ENCODE results near the gene RAET1G.
"Not testable (repeated sequence)": the region's sequence is repeated elsewhere in the genome, so short reads cannot be mapped to it uniquely, and the experiment has no call there.

Gene RAET1G

DNA sequence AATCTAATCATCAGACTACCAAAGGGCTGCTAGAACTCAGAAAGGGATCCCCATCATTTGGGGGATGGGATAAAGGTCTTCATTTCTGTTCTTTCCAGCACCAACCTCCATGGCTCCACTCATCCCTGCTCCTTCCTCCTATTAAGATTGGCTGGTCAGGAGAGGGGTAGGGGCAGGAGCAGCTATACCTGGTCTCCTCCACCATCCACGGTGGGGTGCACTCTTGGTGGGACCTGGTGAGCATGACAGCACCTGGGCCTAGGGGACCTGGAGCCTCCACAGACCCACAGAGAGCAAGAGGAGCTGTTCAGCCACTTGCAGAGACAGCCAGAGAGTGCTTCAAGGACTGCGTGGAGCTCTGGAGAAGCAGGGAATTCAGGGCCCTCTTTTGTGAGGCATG is 12.7 kb upstream of the RAET1G start:
- H2AFZ ChIP-seq (ENCODE audit: low read depth, low read length), result no peak overlapping the region
- H3K4me1 ChIP-seq (ENCODE audit: insufficient read depth, low read length), result peaks cover 12% of the 10 kb centered on the region
- H3K4me3 ChIP-seq (ENCODE audit: low read length), result no peak overlapping the region
- peaks cover 67% of the 10 kb centered on the region for H3K27me3 ChIP-seq (ENCODE audit: insufficient read depth, low read length)
- H3K9me3 ChIP-seq (ENCODE audit: low read length), result no peaks in the 10 kb centered on the region
- H3K36me3 ChIP-seq (ENCODE audit: insufficient read depth, low read length), result no peaks in the 10 kb centered on the region

DNA sequence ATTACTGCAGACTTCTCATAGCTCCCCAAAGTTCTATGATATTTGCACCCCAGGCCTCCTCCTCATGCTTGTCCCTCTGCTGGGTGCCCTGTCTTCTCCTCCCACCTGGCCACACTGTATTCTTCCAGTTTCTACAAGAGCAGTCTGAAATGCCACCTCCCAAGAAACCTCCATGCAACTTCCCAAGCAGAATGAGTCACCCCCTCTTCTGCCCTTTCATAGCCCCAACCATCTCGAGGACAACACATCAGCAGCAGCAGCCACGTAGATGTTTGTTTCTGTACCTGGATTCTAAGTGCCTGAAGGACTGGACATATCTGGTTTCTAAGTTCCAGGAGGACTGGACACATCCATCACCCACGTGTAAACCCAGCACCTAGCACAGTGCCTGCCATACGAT is 12.3 kb upstream of the RAET1G start:
- Histone ChIP-seq H3K36me3 (ENCODE audit: insufficient read depth, low read length) (no peaks in the 10 kb centered on the region), H2AFZ (ENCODE audit: low read depth, low read length) (no peak overlapping the region), H3K9me3 (ENCODE audit: low read length) (no peaks in the 10 kb centered on the region), H3K4me3 (ENCODE audit: low read length) (no peak overlapping the region), H3K4me1 (ENCODE audit: insufficient read depth, low read length) (peaks cover 12% of the 10 kb centered on the region), H3K27me3 (ENCODE audit: insufficient read depth, low read length) (peaks cover 63% of the 10 kb centered on the region)

DNA sequence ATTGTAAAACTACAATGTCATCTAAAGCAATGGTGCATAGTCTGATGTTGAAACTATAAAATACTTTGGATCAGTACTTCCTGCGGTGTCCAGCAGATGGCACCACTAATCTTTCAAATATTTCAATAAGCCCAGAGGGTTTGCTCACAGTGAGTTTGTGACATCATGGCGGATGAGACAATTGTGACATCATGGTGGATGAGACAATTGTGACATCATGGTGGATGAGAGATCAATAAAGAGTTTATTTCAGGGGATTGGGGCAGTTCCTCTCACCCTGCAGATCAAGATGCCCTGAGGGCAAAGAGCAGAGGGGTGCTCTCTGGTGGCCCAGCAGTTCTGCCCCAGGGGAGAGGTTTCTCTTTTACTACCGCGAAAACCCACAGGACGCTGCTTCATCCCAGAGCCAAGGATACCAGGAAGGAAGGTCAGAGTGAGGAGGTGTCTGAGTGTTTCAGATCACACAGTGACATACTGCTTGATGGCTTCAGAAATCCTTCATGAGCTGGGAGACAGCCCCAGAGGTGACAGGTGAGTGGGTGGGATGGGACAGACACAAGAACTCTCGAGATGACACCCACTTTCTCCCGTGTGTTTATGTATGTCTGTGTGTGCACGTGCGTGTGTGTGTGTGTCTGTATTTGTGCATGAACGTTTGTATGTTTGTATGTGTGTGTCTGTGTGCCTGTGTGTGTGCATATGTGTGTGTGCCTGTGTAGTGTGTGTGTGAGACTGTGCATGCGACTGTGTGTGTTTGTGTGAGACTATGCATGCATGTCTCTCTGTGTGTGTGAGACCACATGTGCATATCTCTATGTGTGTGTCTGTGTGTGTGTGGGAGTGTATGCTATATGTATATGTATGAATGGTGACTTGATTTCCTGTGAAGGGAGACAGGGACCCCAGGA is 11.6 kb upstream of the RAET1G start:
- Histone ChIP-seq H3K9me3 (ENCODE audit: low read length) (no peaks in the 10 kb centered on the region), H2AFZ (ENCODE audit: low read depth, low read length) (no peak overlapping the region), H3K27me3 (ENCODE audit: insufficient read depth, low read length) (peaks cover 58% of the 10 kb centered on the region), H3K4me1 (ENCODE audit: insufficient read depth, low read length) (peaks cover 12% of the 10 kb centered on the region), H3K36me3 (ENCODE audit: insufficient read depth, low read length) (no peaks in the 10 kb centered on the region), H3K4me3 (ENCODE audit: low read length) (no peak overlapping the region)

DNA sequence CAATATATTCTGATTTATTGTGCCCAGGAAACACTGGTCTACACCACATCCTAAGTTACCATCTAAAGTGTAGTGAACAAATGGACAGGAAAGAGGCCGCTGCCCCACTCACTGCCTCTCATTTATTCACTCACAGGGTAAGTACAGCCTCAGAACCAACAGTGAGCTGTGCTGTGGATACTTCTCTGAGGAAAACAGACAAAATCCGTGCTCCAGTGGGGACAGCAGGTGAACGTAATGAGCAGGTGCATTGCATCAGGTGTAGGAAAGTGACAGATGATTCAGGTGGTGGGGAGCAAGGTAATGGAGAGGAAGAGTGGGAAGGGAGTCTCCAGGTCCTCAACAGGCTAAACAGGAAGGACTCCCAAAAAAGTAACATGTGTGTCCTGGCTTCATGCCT is 10.5 kb upstream of the RAET1G start:
- H2AFZ ChIP-seq (ENCODE audit: low read depth, low read length), result no peak overlapping the region
- no peak overlapping the region for H3K4me3 ChIP-seq (ENCODE audit: low read length)
- H3K27me3 ChIP-seq (ENCODE audit: insufficient read depth, low read length), result peaks cover 54% of the 10 kb centered on the region
- no peaks in the 10 kb centered on the region for H3K36me3 ChIP-seq (ENCODE audit: insufficient read depth, low read length)
- no peaks in the 10 kb centered on the region for H3K9me3 ChIP-seq (ENCODE audit: low read length)
- H3K4me1 ChIP-seq (ENCODE audit: insufficient read depth, low read length), result peaks cover 7% of the 10 kb centered on the region

DNA sequence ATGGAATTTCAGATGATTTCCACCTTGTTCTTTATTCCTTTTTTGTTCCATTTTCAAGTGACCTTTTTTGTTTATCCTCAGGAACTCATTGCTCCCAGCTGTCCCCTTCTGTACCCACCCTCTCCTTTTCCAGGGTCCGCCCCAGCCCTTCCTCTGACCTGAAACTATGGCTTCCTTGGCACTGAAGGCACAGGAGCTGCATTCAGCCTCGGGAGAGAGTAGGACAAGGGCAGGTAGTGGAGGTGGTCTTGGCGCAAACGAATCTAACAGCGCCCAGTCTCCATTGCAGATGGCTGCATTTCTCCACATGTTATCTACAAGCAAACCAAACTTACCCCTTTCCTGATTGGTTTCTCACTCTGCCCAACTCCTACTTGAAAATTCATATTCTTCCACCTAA is 10.1 kb upstream of the RAET1G start:
- Histone ChIP-seq H3K4me3 (ENCODE audit: low read length) (no peak overlapping the region), H3K9me3 (ENCODE audit: low read length) (no peaks in the 10 kb centered on the region), H3K4me1 (ENCODE audit: insufficient read depth, low read length) (peaks cover 3% of the 10 kb centered on the region), H3K36me3 (ENCODE audit: insufficient read depth, low read length) (no peaks in the 10 kb centered on the region), H3K27me3 (ENCODE audit: insufficient read depth, low read length) (peaks cover 49% of the 10 kb centered on the region), H2AFZ (ENCODE audit: low read depth, low read length) (no peak overlapping the region)

DNA sequence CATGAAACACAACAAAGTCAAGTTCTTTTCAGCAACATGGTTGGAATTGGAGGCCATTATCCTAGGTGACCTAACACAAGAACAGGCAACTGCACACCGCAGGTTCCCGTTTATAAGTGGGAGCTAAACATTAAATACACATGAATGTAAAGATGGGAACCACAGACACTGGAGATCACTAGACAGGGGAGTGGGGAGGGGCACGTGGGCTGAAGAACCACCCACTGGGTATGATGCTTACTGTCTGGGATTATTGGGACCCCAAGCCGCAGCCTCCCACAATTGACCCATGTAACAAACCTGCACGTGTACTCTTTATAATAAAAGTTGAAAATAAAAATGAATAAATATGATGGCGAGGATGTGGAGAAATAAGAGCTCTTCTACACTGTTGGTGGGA is 8.6 kb upstream of the RAET1G start:
- Histone ChIP-seq H3K4me3 (ENCODE audit: low read length) (no peak overlapping the region), H3K27me3 (ENCODE audit: insufficient read depth, low read length) (peaks cover 37% of the 10 kb centered on the region), H3K36me3 (ENCODE audit: insufficient read depth, low read length) (no peaks in the 10 kb centered on the region), H3K9me3 (ENCODE audit: low read length) (no peaks in the 10 kb centered on the region), H2AFZ (ENCODE audit: low read depth, low read length) (no peak overlapping the region), H3K4me1 (ENCODE audit: insufficient read depth, low read length) (peaks cover 3% of the 10 kb centered on the region)

DNA sequence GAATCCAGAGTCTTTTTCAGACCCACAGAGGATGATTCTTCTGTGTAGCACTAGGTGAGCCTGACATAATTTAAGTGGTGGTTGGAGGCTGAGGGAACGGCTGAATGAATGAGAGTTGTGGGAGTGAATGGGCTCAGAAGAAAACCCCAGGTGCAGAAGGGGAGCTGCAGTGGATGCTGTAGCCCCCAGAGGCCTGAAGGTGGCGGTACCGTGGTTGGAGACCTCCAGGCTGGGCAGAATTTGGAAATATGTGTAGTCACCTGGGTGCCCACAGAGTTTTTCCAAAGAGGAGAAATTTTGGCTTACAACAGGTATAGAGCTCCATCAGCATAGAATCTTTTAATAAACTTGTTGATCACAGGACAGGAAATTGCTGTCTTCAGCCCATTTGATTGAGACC is 6.5 kb upstream of the RAET1G start:
- H3K4me1 ChIP-seq (ENCODE audit: insufficient read depth, low read length), result peaks cover 8% of the 10 kb centered on the region
- H3K36me3 ChIP-seq (ENCODE audit: insufficient read depth, low read length), result no peaks in the 10 kb centered on the region
- H3K27me3 ChIP-seq (ENCODE audit: insufficient read depth, low read length), result peaks cover 32% of the 10 kb centered on the region
- H2AFZ ChIP-seq (ENCODE audit: low read depth, low read length), result no peak overlapping the region
- peaks cover 2% of the 10 kb centered on the region for H3K9me3 ChIP-seq (ENCODE audit: low read length)
- no peak overlapping the region for H3K4me3 ChIP-seq (ENCODE audit: low read length)

DNA sequence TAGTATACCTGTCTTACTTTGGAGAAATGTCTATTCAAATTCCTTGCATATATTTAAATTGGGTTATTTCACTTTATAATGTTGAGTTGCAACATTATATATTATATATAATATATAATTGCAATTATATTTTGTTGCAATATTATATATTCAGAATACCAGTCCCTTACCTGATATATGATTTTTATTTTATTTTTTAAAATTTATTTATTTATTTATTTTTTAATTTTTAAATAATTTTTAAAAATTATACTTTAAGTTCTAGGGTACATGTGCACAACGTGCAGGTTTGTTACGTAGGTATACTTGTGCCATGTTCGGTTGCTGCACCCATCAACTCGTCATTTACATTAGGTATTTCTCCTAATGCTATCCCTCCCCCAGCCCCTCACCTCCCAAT is 4.1 kb upstream of the RAET1G start:
- H3K4me1 ChIP-seq (ENCODE audit: insufficient read depth, low read length), result peaks cover 16% of the 10 kb centered on the region
- H2AFZ ChIP-seq (ENCODE audit: low read depth, low read length); H3K36me3 ChIP-seq (ENCODE audit: insufficient read depth, low read length); H3K9me3 ChIP-seq (ENCODE audit: low read length); H3K4me3 ChIP-seq (ENCODE audit: low read length): not testable (repeated sequence)
- H3K27me3 ChIP-seq (ENCODE audit: insufficient read depth, low read length), result peaks cover 35% of the 10 kb centered on the region

DNA sequence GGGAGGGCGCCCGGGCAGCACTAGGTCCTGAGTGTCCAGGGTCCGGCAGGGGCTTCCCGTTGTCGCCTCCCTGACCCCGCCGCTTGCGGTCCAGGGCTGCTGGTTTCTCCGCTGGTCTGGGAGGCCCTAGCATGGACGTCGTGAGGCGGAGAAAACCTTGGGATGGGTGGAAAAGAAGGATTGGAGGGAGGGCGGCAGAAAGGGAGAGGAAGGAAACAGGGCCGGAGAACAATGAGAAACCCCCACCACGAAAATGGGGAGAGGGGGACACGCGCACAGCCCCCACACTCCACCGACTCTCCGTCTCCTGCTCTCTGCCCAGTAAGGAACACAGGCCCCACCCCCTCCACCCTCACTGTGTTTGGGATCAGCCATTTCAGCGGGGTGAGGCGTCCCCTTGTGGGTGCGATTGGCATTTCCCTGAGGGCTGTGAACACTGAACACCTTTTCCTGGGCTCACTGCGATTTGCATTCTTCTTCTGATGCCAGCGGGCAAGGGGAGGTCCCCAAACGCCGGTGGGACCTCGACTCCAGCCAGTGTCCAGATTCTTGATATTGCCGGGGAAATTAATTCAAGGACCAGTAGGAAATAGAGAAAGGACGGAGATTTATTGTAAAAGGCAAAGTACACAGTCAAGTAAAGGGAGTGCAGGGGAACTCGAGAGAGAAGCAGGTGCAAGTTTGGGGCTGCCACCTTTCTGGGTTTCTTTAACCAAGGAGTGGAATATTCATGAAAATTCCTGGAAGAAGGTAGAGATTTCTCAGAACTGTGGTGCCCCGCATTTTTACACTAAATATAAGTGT is 3.3 kb upstream of the RAET1G start:
- no peaks in the 10 kb centered on the region for H3K36me3 ChIP-seq (ENCODE audit: insufficient read depth, low read length)
- H3K4me1 ChIP-seq (ENCODE audit: insufficient read depth, low read length), result peaks cover 16% of the 10 kb centered on the region
- peak overlapping the region; percentile 47 for H3K4me3 ChIP-seq (ENCODE audit: low read length)
- H2AFZ ChIP-seq (ENCODE audit: low read depth, low read length), result peak overlapping the region; percentile 74
- peaks cover 3% of the 10 kb centered on the region for H3K9me3 ChIP-seq (ENCODE audit: low read length)
- peaks cover 40% of the 10 kb centered on the region for H3K27me3 ChIP-seq (ENCODE audit: insufficient read depth, low read length)

DNA sequence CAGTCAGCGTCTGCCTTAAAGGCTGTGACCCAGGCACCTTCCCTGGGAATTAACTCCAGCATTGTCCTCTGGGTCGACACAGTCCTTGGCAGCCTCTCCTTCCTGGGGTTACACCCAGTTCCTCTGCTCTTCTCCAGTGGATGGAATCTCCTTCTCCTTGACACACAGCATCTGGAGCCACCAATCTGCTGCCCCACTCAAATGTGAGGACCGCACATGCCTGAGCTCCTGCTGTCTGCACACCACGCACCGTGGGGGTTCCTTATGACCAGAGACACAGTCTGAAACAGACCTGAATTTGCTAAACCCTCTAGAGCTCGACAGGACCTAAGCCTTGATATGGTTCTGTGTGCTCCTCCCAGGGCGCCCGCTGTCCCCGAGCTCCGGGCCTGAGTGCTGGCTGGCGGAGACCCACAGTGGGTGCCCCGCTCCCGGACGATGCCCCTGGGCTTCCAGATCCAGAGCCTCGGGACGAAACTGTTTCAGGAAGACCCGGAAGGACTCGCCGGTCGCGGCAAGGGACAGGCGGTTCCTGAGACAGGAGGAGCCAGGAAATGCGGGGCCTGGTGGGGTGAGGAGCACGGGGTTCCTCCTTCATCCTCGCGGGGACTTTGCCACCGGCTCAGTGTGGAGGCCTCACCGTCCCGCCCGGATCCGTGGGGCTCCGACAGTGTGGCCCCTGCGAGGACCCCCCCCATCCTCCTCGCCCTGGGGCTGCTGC is 2.5 kb upstream of the RAET1G start:
- peaks cover 3% of the 10 kb centered on the region for H3K9me3 ChIP-seq (ENCODE audit: low read length)
- H3K4me3 ChIP-seq (ENCODE audit: low read length), result peak overlapping the region; percentile 47
- peaks cover 47% of the 10 kb centered on the region for H3K27me3 ChIP-seq (ENCODE audit: insufficient read depth, low read length)
- H3K4me1 ChIP-seq (ENCODE audit: insufficient read depth, low read length), result peaks cover 16% of the 10 kb centered on the region
- peak overlapping the region; percentile 74 for H2AFZ ChIP-seq (ENCODE audit: low read depth, low read length)
- H3K36me3 ChIP-seq (ENCODE audit: insufficient read depth, low read length), result no peaks in the 10 kb centered on the region

DNA sequence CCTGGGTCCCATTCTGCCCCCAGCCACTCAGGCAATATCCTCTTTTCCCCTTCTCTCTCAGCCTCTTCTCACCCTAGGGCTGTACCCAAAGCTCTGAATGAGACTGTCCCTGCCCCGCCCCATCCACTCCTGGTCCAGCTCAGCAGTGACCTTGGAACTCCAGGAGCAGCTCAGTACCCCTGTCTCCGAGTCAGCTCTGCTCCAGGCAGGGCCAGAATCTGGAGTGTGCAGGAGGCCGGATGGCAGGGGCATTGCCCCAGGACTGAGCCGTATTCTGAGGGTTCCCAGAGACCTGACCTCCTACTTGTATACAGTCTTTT is 2.0 kb upstream of the RAET1G start:
- Histone ChIP-seq H3K27me3 (ENCODE audit: insufficient read depth, low read length) (peaks cover 50% of the 10 kb centered on the region), H3K4me3 (ENCODE audit: low read length) (no peak overlapping the region)

DNA sequence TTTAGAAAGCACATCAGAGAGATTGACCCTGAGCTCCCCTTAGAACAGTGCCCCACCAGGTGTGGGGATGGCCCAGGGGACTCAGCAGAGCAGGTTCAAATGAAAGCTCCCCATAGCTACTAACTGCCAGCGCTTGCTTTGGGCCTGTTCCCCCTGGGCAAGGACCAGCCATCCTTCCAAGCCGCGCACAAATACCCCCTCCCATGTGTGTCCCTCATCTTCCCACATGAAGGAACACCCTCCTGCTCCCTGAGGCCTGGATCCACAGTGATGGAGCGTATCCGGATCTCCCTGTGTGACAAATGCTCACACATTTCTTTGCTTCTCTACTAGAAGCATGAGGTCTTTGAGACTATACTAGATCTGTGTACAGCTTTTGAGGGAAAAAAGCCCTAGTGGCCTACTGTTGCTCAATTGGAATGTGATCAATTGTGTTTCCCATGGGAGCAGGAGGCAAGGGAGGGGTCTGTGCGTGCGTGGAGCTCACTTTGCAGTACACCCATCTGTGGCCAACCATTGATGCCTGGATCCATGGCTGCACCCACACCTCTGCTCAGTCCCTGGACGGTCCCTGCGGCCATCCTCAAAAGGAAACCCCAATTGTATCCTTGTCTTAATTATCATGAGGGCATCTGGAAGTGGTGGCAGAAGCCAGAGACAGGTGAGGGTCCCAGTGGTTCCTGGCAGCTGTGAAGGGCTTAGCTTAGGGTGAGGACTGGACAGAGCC is 1.4 kb upstream of the RAET1G start:
- Histone ChIP-seq H2AFZ (ENCODE audit: low read depth, low read length) (no peak overlapping the region), H3K9me3 (ENCODE audit: low read length) (peaks cover 5% of the 10 kb centered on the region), H3K36me3 (ENCODE audit: insufficient read depth, low read length) (no peaks in the 10 kb centered on the region), H3K27me3 (ENCODE audit: insufficient read depth, low read length) (peaks cover 47% of the 10 kb centered on the region), H3K4me1 (ENCODE audit: insufficient read depth, low read length) (peaks cover 16% of the 10 kb centered on the region), H3K4me3 (ENCODE audit: low read length) (no peak overlapping the region)

More for the DNA sequence above, 2.0 kb upstream of the RAET1G start:
- peaks cover 5% of the 10 kb centered on the region for H3K9me3 ChIP-seq (ENCODE audit: low read length)
- H3K36me3 ChIP-seq (ENCODE audit: insufficient read depth, low read length), result no peaks in the 10 kb centered on the region
- peaks cover 16% of the 10 kb centered on the region for H3K4me1 ChIP-seq (ENCODE audit: insufficient read depth, low read length)
- no peak overlapping the region for H2AFZ ChIP-seq (ENCODE audit: low read depth, low read length)

Data from neuron (in vitro differentiated cells).